ENCODE results near the gene USP6. TPM values are rescaled to one million over a fixed set of nuclear protein-coding genes. Genes with fewer than 3 reads are reported as not detected.

USP6 gene
- total and polyA plus RNA-seq, 2 of the 4 experiments (the other 2 are of a cell fraction) = 0.02 TPM; not detected in 1

DNA sequence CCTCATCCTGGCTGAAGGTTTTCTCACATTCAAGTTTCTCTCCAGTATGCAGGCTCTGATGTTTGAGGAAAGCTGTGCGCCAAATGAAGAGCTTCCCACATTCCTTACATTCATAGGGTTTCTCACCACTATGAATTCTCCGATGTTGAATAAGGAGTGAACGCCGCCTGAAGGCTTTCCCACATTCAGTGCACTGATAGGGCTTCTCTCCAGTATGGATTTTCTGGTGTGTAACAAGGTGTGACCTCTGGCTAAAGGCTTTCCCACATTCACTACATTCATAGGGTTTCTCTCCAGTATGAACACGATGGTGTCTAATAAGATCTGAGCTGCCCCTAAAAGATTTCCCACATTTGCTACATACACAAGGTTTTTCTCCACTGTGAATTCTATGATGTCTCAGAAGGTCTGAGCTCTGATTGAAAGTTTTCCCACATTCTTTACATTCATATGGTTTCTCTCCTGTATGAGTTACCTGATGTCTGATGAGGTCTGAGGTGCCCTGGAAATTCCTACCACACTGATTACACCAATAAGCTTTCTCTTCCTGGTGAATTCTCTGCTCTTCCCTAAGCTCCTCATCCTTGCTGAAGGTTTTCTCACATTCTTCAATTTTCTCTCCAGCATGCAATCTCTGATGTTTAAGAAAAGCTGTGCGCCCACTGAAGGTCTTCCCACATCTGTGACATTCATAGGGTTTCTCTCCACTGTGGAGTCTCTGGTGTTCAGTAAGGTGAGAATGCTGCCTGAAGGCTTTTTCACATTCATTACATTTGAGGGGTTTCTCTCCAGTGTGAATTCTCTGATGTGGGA, 67.0 kb downstream of the USP6 start:
- dilution Hi-C loops (cut with HindIII; ENCODE audit: low sequenced_read_pairs, unreplicated experiment) (no loop called here), intact Hi-C loops (cut with micrococcal nuclease) (loop anchor here (10.0 kb wide), 1 partner anchor 88 kb away; no protein-coding TSS in a partner anchor), in situ Hi-C loops (cut with MboI; ENCODE audit: low sequenced_read_pairs) (no loop called here)
- H2BK120ac ChIP-seq (ENCODE audit: low read depth, low read length) = no peak overlapping the region
- TF ChIP-seq, protein P1, sequence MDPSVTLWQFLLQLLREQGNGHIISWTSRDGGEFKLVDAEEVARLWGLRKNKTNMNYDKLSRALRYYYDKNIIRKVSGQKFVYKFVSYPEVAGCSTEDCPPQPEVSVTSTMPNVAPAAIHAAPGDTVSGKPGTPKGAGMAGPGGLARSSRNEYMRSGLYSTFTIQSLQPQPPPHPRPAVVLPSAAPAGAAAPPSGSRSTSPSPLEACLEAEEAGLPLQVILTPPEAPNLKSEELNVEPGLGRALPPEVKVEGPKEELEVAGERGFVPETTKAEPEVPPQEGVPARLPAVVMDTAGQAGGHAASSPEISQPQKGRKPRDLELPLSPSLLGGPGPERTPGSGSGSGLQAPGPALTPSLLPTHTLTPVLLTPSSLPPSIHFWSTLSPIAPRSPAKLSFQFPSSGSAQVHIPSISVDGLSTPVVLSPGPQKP (IDR thresholded peaks at IDR 0.05; ENCODE audit: borderline replicate concordance, low read depth, low read length) = no peak
- TF ChIP-seq, protein P2, sequence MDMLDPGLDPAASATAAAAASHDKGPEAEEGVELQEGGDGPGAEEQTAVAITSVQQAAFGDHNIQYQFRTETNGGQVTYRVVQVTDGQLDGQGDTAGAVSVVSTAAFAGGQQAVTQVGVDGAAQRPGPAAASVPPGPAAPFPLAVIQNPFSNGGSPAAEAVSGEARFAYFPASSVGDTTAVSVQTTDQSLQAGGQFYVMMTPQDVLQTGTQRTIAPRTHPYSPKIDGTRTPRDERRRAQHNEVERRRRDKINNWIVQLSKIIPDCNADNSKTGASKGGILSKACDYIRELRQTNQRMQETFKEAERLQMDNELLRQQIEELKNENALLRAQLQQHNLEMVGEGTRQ (IDR thresholded peaks at IDR 0.05; ENCODE audit: low read depth, low read length) = no peak
- TF ChIP-seq NFE2L2 (IDR thresholded peaks at IDR 0.05; ENCODE audit: low read depth, low read length) (no peak), MAFK (IDR thresholded peaks at IDR 0.05; ENCODE audit: low read depth, low read length) (no peak), MXI1 (IDR thresholded peaks at IDR 0.05; ENCODE audit: borderline replicate concordance, low read depth, low read length) (no peak), RAD21 (IDR thresholded peaks at IDR 0.05; ENCODE audit: low read length) (no peak), POLR2A (IDR thresholded peaks at IDR 0.05; ENCODE audit: low read depth, low read length) (no peak), RFX5 (IDR thresholded peaks at IDR 0.05; ENCODE audit: low read depth, low read length) (no peak), FOS (IDR thresholded peaks at IDR 0.05; ENCODE audit: low read depth, low read length) (no peak), SMC3 (IDR thresholded peaks at IDR 0.05; ENCODE audit: low read depth, low read length) (no peak), BHLHE40 (IDR thresholded peaks at IDR 0.05; ENCODE audit: low read depth, low read length) (no peak), RCOR1 (IDR thresholded peaks at IDR 0.05; ENCODE audit: insufficient replicate concordance, low read length) (no peak)
- H2BK5ac ChIP-seq (ENCODE audit: low read depth, low read length, poor library complexity, severe bottlenecking) = no peak overlapping the region
- POLR2A ChIA-PET (ENCODE audit: unreplicated experiment) = no interaction called here
- H4K8ac ChIP-seq (ENCODE audit: low read depth in 2 of 2, low read length in 2 of 2) = no peak overlapping the region
- no peak overlapping the region for H4K91ac ChIP-seq (ENCODE audit: insufficient read depth, low read depth, low read length)
- H3K4me1 ChIP-seq (ENCODE audit: control insufficient read depth, insufficient read depth, low read length) = no peaks in the 10 kb centered on the region
- H2BK20ac ChIP-seq (ENCODE audit: low read depth, low read length) = no peak overlapping the region
- ATAC-seq (ENCODE audit: low read depth) (no peak), DNase-seq (no peak)
- no peak overlapping the region for H2AFZ ChIP-seq (replicated peaks; ENCODE audit: low read length, poor library complexity)
- no peak overlapping the region for H3K18ac ChIP-seq (ENCODE audit: low read depth, low read length)
- H2AK9ac ChIP-seq (replicated peaks; ENCODE audit: low read depth, low read length, poor library complexity) = no peak overlapping the region
- no peak overlapping the region for H3K4me3 ChIP-seq (ENCODE audit: insufficient read depth, low read depth, low read length)
- no CpG with 5 or more reads among the region's 6 CpGs for WGBS, 2 experiments (ENCODE audit: extremely low coverage in 2 of 2, insufficient read length in 1 of 2)
- H4K20me1 ChIP-seq (ENCODE audit: insufficient read depth, low read length) = no peaks in the 10 kb centered on the region
- peaks cover 16% of the 10 kb centered on the region for H3K36me3 ChIP-seq (ENCODE audit: control insufficient read depth, insufficient read depth, low read length)
- no peak overlapping the region for H2AK5ac ChIP-seq (ENCODE audit: low read depth, low read length)
- H3K23ac ChIP-seq (ENCODE audit: low read depth, low read length) = no peak overlapping the region
- no peak overlapping the region for H4K5ac ChIP-seq (ENCODE audit: low read depth, low read length)
- H3K27ac ChIP-seq (ENCODE audit: insufficient read depth, low read length) = no peak overlapping the region
- CTCF ChIA-PET = no interaction called here
- no peak overlapping the region for H3K56ac ChIP-seq (ENCODE audit: extremely low read depth, insufficient read depth, low read length)
- H3K9me1 ChIP-seq (ENCODE audit: insufficient read depth, low read length) = no peaks in the 10 kb centered on the region
- H3K14ac ChIP-seq (replicated peaks; ENCODE audit: low read depth, low read length) = no peak overlapping the region
- no peak overlapping the region for H3K4ac ChIP-seq (ENCODE audit: low read depth, low read length)
- no peak overlapping the region for H3K4me2 ChIP-seq (ENCODE audit: low read depth, low read length)
- BruUV-seq (replicated peaks) = no TSS peak
- no peak overlapping the region for H2BK15ac ChIP-seq (ENCODE audit: low read depth, low read length)
- H3K27me3 ChIP-seq (ENCODE audit: control insufficient read depth, insufficient read depth, low read length) = no peaks in the 10 kb centered on the region
- H3K9ac ChIP-seq (ENCODE audit: low read depth, low read length) = no peak overlapping the region
- peaks cover 76% of the 10 kb centered on the region for H3K9me3 ChIP-seq (ENCODE audit: control insufficient read depth, insufficient read depth, low read length)
- H3K79me1 ChIP-seq (ENCODE audit: low read depth in 1 of 2, low read length in 2 of 2) = no peaks in the 10 kb centered on the region; a peak in 1 of 4 replicates

Measured in IMR-90 (cell line).